Stomach (tissue), 4 donors: ENCODE results near the gene THBS4.

Experiments used
- CTCF ChIP-seq, 7 experiments: fragments of 450-650 bp in 4 of 7; fragments of 200-600 bp in 3 of 7; sonication (generic) in 3 of 7; IDR thresholded peaks; one replicate each; pipeline ENCODE4 v1.5.1; 2016 to 2019; ENCODE audit warnings: antibody characterized with exemption in 7 of 7, control low read depth in 2 of 7, mild to moderate bottlenecking in 1 of 7
- EP300 ChIP-seq: sonication (generic); formaldehyde crosslinking; IDR thresholded peaks from one replicate; pipeline ENCODE4 v1.6.1; 2017; ENCODE audit warnings: antibody characterized with exemption
- POLR2A ChIP-seq, 4 donors: fragments of 450-650 bp; IDR thresholded peaks; one replicate each; pipeline ENCODE4 v1.6.1; 2016; ENCODE audit warnings: antibody characterized with exemption in 4 of 4, control low read depth in 2 of 4, mild to moderate bottlenecking in 1 of 4, moderate library complexity in 1 of 4
- POLR2AphosphoS5 ChIP-seq, 3 donors: sonication (generic); formaldehyde crosslinking; IDR thresholded peaks; one replicate each; pipeline ENCODE4 v1.6.1; 2016; ENCODE audit warnings: antibody characterized with exemption in 3 of 3

GRCh38 chr5:80109646-80110478 lies 74.7 kb downstream of the THBS4 start:
- TF ChIP-seq CTCF (IDR thresholded peaks at IDR 0.05) (no peak), POLR2A (IDR thresholded peaks at IDR 0.05) (no peak), EP300 (no peak), POLR2AphosphoS5 (IDR thresholded peaks at IDR 0.05) (peak in 2 of 3 donors; percentile 36 to 45)
